AG04449 (cell line): ENCODE data around the gene FAM167B.

Experiments
- CTCF ChIA-PET: fragments of 350-600 bp; formaldehyde crosslinking; extraction: SDS; loops from one replicate; lab custom pipeline; 2021; ENCODE audit warnings: antibody characterized with exemption; lab: Yijun Ruan, JAX
- POLR2A ChIA-PET: fragments of 400-600, 350-600 bp; formaldehyde crosslinking; extraction: SDS; loops from one replicate; lab custom pipeline; 2020; ENCODE audit warnings: antibody characterized with exemption, inconsistent platforms; lab: Yijun Ruan, JAX
- DNase-seq: peaks from one replicate; pipeline ENCODE4 v3.0.0-alpha.2; 2010; ENCODE audit warnings: low read depth, low spot score
- H3K4me3 ChIP-seq: 2 replicates; pipeline ENCODE4 v1.5.1; 2011; ENCODE audit warnings: low read depth, mild to moderate bottlenecking, control low read depth, low read length
- TF ChIP-seq, protein P1 (sequence below): IDR thresholded peaks from one replicate; pipeline ENCODE4 v1.5.1; 2011; ENCODE audit warnings: mild to moderate bottlenecking, moderate library complexity, low read length, control low read depth, inconsistent platforms; ENCODE audit not compliant: insufficient read depth; ENCODE audit errors: missing control alignments

The FAM167B gene

GRCh38 chr1:32231843-32232432, 15.1 kb upstream of the FAM167B start:
- H3K4me3 ChIP-seq = no peak overlapping the region
- ChIA-PET CTCF (interaction anchor here (1.0 to 2.5 kb wide), 3 partner anchors 15 to 17 kb away, joined by 3 to 7 read pairs (median 3); partner anchors contain the start of gene FAM167B), POLR2A (interaction anchor here (0.6 kb wide), 1 partner anchor 11 kb away, joined by 3 read pairs; no protein-coding TSS in a partner anchor)
- DNase-seq = no peak
- TF ChIP-seq, protein P1, sequence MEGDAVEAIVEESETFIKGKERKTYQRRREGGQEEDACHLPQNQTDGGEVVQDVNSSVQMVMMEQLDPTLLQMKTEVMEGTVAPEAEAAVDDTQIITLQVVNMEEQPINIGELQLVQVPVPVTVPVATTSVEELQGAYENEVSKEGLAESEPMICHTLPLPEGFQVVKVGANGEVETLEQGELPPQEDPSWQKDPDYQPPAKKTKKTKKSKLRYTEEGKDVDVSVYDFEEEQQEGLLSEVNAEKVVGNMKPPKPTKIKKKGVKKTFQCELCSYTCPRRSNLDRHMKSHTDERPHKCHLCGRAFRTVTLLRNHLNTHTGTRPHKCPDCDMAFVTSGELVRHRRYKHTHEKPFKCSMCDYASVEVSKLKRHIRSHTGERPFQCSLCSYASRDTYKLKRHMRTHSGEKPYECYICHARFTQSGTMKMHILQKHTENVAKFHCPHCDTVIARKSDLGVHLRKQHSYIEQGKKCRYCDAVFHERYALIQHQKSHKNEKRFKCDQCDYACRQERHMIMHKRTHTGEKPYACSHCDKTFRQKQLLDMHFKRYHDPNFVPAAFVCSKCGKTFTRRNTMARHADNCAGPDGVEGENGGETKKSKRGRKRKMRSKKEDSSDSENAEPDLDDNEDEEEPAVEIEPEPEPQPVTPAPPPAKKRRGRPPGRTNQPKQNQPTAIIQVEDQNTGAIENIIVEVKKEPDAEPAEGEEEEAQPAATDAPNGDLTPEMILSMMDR = no peak

- H3K4me3 ChIP-seq = no peak overlapping the region
- TF ChIP-seq, protein P1 = no peak
- ChIA-PET CTCF (interaction anchor here (1.0 to 2.5 kb wide), 2 partner anchors 14 to 17 kb away, joined by 3 to 7 read pairs; partner anchors contain the start of gene FAM167B), POLR2A (interaction anchor here (0.6 kb wide), 1 partner anchor 10 kb away, joined by 3 read pairs; no protein-coding TSS in a partner anchor)
- no peak for DNase-seq
Measured at GRCh38 chr1:32232558-32233304, 14.3 kb upstream of the FAM167B start.

DNA sequence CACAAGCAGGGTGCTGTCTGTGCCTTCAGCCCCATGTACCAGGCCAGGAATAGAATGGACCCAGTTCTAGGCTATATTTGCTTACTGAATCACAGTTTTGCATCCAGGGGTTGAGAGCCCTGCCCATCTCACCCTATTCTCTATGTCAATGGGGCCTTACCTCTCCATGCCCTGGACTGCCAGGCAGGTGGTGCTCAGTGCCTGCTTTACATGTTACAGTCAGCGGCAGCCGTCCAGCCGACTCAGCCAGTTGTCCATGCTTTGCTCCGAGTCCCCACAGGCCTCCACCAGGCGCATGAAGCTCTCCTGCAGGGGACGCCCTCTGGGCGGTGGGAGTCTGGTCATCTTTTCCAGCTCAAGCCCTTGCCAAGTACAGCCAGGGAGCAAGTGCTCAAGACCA, 12.2 kb upstream of the FAM167B start:
- TF ChIP-seq, protein P1 = no peak
- no peak for DNase-seq
- H3K4me3 ChIP-seq = no peak overlapping the region
- POLR2A ChIA-PET = interaction anchor here (3.0 kb wide), 1 partner anchor 101 kb away, joined by 13 read pairs; the partner anchor contains the start of gene MARCKSL1
- CTCF ChIA-PET = interaction anchor here (1.2 to 2.8 kb wide), 3 partner anchors 11 to 19 kb away, joined by 6 to 11 read pairs (median 9); partner anchors contain the start of gene FAM167B

- H3K4me3 ChIP-seq = no peak overlapping the region
- TF ChIP-seq, protein P1 = no peak
- DNase-seq = no peak
- POLR2A ChIA-PET = no interaction called here
- CTCF ChIA-PET = interaction anchor here (0.7 to 5.8 kb wide), 5 partner anchors 11 to 78 kb away, joined by 3 to 47 read pairs (median 4); partner anchors contain the start of gene LCK
Measured at GRCh38 chr1:32239337-32239736, 7.7 kb upstream of the FAM167B start.

GRCh38 chr1:32239790-32240139, 7.3 kb upstream of the FAM167B start:
- TF ChIP-seq, protein P1 = no peak
- CTCF ChIA-PET = interaction anchor here (0.7 to 5.8 kb wide), 8 partner anchors 10 to 77 kb away, joined by 3 to 47 read pairs (median 4); partner anchors contain the start of gene LCK

More at GRCh38 chr1:32239790-32240139, 7.3 kb upstream of the FAM167B start:
- no peak for DNase-seq
- POLR2A ChIA-PET = interaction anchor here (2.7 kb wide), 1 partner anchor 96 kb away, joined by 17 read pairs; the partner anchor contains the start of gene MARCKSL1
- peak overlapping the region; percentile 67; the same call in 1 of the 2 replicates for H3K4me3 ChIP-seq
